Endodermal cell (in vitro differentiated cells): ENCODE measurements around the gene BPGM. TPM values are rescaled to one million over a fixed set of nuclear protein-coding genes. Genes with fewer than 3 reads are reported as not detected.

Experiments
- DNase-seq: peaks from one replicate; pipeline ENCODE4 v3.0.0-alpha.2; 2017
- H3K27ac ChIP-seq: 2 replicates; pipeline ENCODE4 v1.5.1; 2013; ENCODE audit warnings: mild to moderate bottlenecking, low read depth, low read length, moderate library complexity
- H3K27me3 ChIP-seq: 2 replicates; pipeline ENCODE4 v1.6.1; 2013; ENCODE audit warnings: mild to moderate bottlenecking, low read length, moderate library complexity; ENCODE audit not compliant: insufficient read depth, control insufficient read depth, poor library complexity, severe bottlenecking
- H3K36me3 ChIP-seq: 2 replicates; pipeline ENCODE4 v1.7.0; 2013; ENCODE audit warnings: mild to moderate bottlenecking, low read length, moderate library complexity; ENCODE audit not compliant: control insufficient read depth, insufficient read depth
- H3K4me1 ChIP-seq: one replicate; pipeline ENCODE4 v1.7.0; 2013; ENCODE audit warnings: low read length; ENCODE audit not compliant: control insufficient read depth, insufficient read depth
- H3K4me3 ChIP-seq: 2 replicates; pipeline ENCODE4 v1.5.1; 2013; ENCODE audit warnings: mild to moderate bottlenecking, low read length, moderate library complexity
- H3K9ac ChIP-seq: 2 replicates; pipeline ENCODE4 v1.6.1; 2013; ENCODE audit warnings: mild to moderate bottlenecking, low read length, moderate library complexity; ENCODE audit not compliant: poor library complexity, severe bottlenecking; ENCODE audit errors: extremely low read depth
- H3K9me3 ChIP-seq: 2 replicates; pipeline ENCODE4 v1.6.1; 2013; ENCODE audit warnings: mild to moderate bottlenecking, low read length, moderate library complexity; ENCODE audit not compliant: control insufficient read depth
- H3K27ac Mint-ChIP-seq: 2 replicates; pipeline ENCODE4 v1.8.0; 2020; ENCODE audit warnings: mixed read lengths
- H3K27me3 Mint-ChIP-seq: 2 replicates; pipeline ENCODE4 v1.8.0; 2021; ENCODE audit warnings: mild to moderate bottlenecking, mixed read lengths; ENCODE audit not compliant: insufficient read depth
- H3K36me3 Mint-ChIP-seq: 2 replicates; pipeline ENCODE4 v1.8.0; 2020; ENCODE audit warnings: low read depth, mixed read lengths
- H3K4me1 Mint-ChIP-seq: 2 replicates; pipeline ENCODE4 v1.8.0; 2020; ENCODE audit warnings: mixed read lengths
- H3K4me3 Mint-ChIP-seq: 2 replicates; pipeline ENCODE4 v1.8.0; 2020; ENCODE audit warnings: mild to moderate bottlenecking, moderate library complexity, mixed read lengths
- H3K9me3 Mint-ChIP-seq: 2 replicates; pipeline ENCODE4 v1.8.0; 2020; ENCODE audit warnings: mild to moderate bottlenecking, mixed read lengths
- CTCF ChIP-seq: fragments of 200-600 bp; sonication (generic); conservative IDR thresholded peaks from 2 replicates; pipeline ENCODE4 v1.5.0; 2021; ENCODE audit warnings: antibody characterized with exemption, mild to moderate bottlenecking
- WGBS, 2 experiments: methylation state at CpG; one replicate each; pipeline versions ENCODE4 v1.1.5 to v1.1.7; 2013; ENCODE audit warnings: missing lambda C conversion rate in 2 of 2, mixed read lengths in 1 of 2; ENCODE audit not compliant: insufficient coverage in 1 of 2, insufficient read length in 1 of 2; 5-methylcytosine and 5-hydroxymethylcytosine counted together
- long read RNA-seq, 4 experiments: library from polyadenylated mRNA in 2 of 4; library from RNA in 1 of 4; library from capped mRNA in 1 of 4; stranded (forward) in 3 of 4; unstranded in 1 of 4; transcript quantifications; one replicate each; pipeline ENCODE4 v2.0.0, GENCODE V29; 2020 to 2021; ENCODE audit warnings: inconsistent platforms in 1 of 4
- polyA plus RNA-seq, 2 experiments: library from polyadenylated mRNA; stranded (reverse); fragments of 50-300 nt; gene quantifications; one replicate each; pipeline ENCODE4 v1.2.3, GENCODE V29; 2013
- total RNA-seq, 2 donors: library from RNA; stranded (reverse); fragmentation: NEBNext Ultra II Directional in 1 of 2; extraction: Animal tissue kit (Norgen Biotek cat#: 25700) in 1 of 2; gene quantifications; 2 replicates in 1 of 2; 3 replicates in 1 of 2; pipeline ENCODE4 v1.2.1, GENCODE V29; 2021

The BPGM gene
- 10 to 100 TPM; 11.1 to 16.1 TPM for total RNA-seq
- polyA plus RNA-seq (2013, experiment 1 of 2) = 26.7 TPM
- 22.1 TPM for polyA plus RNA-seq (2013, experiment 2 of 2)
- long read RNA-seq, experiment 1, transcript BPGM-201 (3 exons, 1,753 nt) = major isoform, 7 of 14 reads
- long read RNA-seq, experiment 1, partial matches to known transcripts = 6 of 14 reads
- long read RNA-seq, experiment 1, other reads (novel, unspliced or antisense) = 0 of 14 reads
- long read RNA-seq, experiment 2, transcript BPGM-201 (3 exons, 1,753 nt) = major isoform, 38 of 39 reads
- long read RNA-seq, experiment 2, partial matches to known transcripts = 1 of 39 reads
- long read RNA-seq, experiment 2, other reads (novel, unspliced or antisense) = 0 of 39 reads
- long read RNA-seq, experiment 3, transcript BPGM-201 (3 exons, 1,753 nt) = major isoform, 68 of 77 reads
- long read RNA-seq, experiment 3, partial matches to known transcripts = 4 of 77 reads
- long read RNA-seq, experiment 3, other reads (novel, unspliced or antisense) = 4 of 77 reads
- long read RNA-seq, experiment 4, transcript BPGM-201 (3 exons, 1,753 nt) = major isoform, 92 of 115 reads
- long read RNA-seq, experiment 4, partial matches to known transcripts = 20 of 115 reads
- long read RNA-seq, experiment 4, other reads (novel, unspliced or antisense) = 3 of 115 reads

DNA sequence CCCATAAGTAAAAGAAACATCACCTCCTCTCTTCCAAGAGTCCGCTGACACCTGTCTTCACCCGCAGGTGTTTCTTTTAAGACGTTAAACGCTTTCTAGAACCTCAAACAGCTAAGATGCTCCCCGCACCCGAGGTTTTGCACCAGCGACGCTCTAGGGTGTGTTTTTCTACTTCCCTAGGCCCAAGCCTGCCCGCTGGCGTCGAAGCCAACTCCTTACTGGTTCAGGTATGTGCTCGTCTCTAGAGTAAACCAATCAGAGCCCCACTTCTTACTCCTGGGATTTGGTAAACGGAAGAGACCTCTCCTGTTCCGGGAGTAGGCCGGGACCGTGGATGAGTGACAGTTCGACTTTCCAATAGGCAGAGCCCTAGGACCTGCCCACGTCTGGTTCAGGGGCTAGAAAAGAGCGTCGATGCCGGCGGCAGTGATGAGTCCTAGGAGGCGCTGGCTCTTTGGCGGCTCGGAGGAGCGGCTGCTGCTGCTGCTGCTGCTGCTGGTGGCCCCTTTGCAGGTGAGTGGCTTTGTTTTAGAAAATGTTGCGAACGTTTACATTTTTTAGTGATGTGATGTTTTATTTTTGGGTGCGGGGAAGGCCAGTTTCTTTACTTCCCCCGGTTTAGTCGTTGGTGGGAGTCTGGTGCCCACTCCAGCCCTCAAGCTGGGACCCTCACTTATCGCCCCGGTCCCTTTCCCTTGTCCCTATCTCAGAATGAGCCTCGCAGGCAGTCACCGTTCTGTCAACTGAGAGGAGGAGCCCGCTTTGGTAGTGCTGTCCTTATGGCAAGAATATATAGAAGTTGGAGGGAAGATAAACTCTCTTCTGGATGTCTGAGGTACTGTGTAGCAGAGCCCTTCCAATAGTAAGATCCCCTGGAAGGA lies at the start of gene BPGM:
Gene BPGM, plus strand, starts transcription at position 429 of the 881 bp plus-strand sequence. CDS start 14,655 bp downstream, outside the sequence.
- Histone ChIP-seq H3K4me1 (peaks cover 10% of the 10 kb centered on the region), H3K9me3 (no peaks in the 10 kb centered on the region), H3K27me3 (peaks cover 1% of the 10 kb centered on the region), H3K27ac (no peak within 1 kb of the TSS), H3K4me3 (peak within 1 kb of the TSS; percentile 92), H3K36me3 (no peaks in the 10 kb centered on the region), H3K9ac (peak within 1 kb of the TSS; percentile 57)
- no peak within 1 kb of the TSS for H3K4me3 Mint-ChIP-seq
- no peaks in the 10 kb centered on the region for H3K4me1 Mint-ChIP-seq
- H3K27me3 Mint-ChIP-seq = peaks cover 6% of the 10 kb centered on the region
- TF ChIP-seq CTCF = peak; percentile 53
- peaks cover 7% of the 10 kb centered on the region for H3K9me3 Mint-ChIP-seq
- peak; percentile 100 for DNase-seq
- no peak within 1 kb of the TSS for H3K27ac Mint-ChIP-seq
- H3K36me3 Mint-ChIP-seq = no peaks in the 10 kb centered on the region
- 0 to 1% methylated on average over 13 to 36 of the region's 36 CpGs for WGBS, 2 experiments

GRCh38 chr7:134599371-134599770 lies 47.3 kb upstream of the BPGM start:
- no peaks in the 10 kb centered on the region for H3K9me3 ChIP-seq
- no peak overlapping the region for H3K9ac ChIP-seq
- H3K4me3 Mint-ChIP-seq = no peak overlapping the region
- no peak overlapping the region for H3K27ac ChIP-seq
- H3K27me3 Mint-ChIP-seq = no peaks in the 10 kb centered on the region
- no peak for DNase-seq
- no peaks in the 10 kb centered on the region for H3K27me3 ChIP-seq
- H3K4me1 ChIP-seq = no peaks in the 10 kb centered on the region
- H3K4me3 ChIP-seq = no peak overlapping the region
- H3K36me3 ChIP-seq = no peaks in the 10 kb centered on the region
- H3K9me3 Mint-ChIP-seq = peaks cover 11% of the 10 kb centered on the region
- H3K4me1 Mint-ChIP-seq = no peaks in the 10 kb centered on the region
- H3K27ac Mint-ChIP-seq = no peak overlapping the region
- peaks cover 2% of the 10 kb centered on the region for H3K36me3 Mint-ChIP-seq
- no peak for TF ChIP-seq CTCF
- 75 to 82% methylated on average over 4 to 6 of the region's 6 CpGs for WGBS, 2 experiments

GRCh38 chr7:134601459-134601858 lies 45.2 kb upstream of the BPGM start:
- H3K4me3 ChIP-seq = no peak overlapping the region
- peaks cover 1% of the 10 kb centered on the region for H3K27me3 Mint-ChIP-seq
- no peaks in the 10 kb centered on the region for H3K4me1 ChIP-seq
- 67 to 76% methylated on average over 3 to 4 of the region's 4 CpGs for WGBS, 2 experiments
- no peak overlapping the region for H3K4me3 Mint-ChIP-seq
- H3K9me3 ChIP-seq = no peaks in the 10 kb centered on the region
- TF ChIP-seq CTCF = no peak
- no peaks in the 10 kb centered on the region for H3K4me1 Mint-ChIP-seq
- no peak overlapping the region for H3K9ac ChIP-seq
- no peak overlapping the region for H3K27ac Mint-ChIP-seq
- H3K9me3 Mint-ChIP-seq = peaks cover 9% of the 10 kb centered on the region
- no peak overlapping the region for H3K27ac ChIP-seq
- H3K36me3 Mint-ChIP-seq = peaks cover 2% of the 10 kb centered on the region
- DNase-seq = peak; percentile 58
- H3K36me3 ChIP-seq = no peaks in the 10 kb centered on the region
- no peaks in the 10 kb centered on the region for H3K27me3 ChIP-seq
